Stimulated activated CD8-positive, alpha-beta memory T cell treated with anti-CD3 and anti-CD28 coated beads, Interleukin-4, amount 100 ng/mL, for 24 hours (primary cell): Measurements from ENCODE around the gene TP53BP1.
A peak's percentile ranks its signal among the peaks of the same experiment; 100 is the strongest.
"Not testable (repeated sequence)": the region's sequence is repeated elsewhere in the genome, so short reads cannot be mapped to it uniquely, and the experiment has no call there.

Source experiments
- DNase-seq: peaks from one replicate; pipeline ENCODE4 v3.0.0-alpha.2; 2020; ENCODE audit warnings: low read depth

The TP53BP1 gene

DNA sequence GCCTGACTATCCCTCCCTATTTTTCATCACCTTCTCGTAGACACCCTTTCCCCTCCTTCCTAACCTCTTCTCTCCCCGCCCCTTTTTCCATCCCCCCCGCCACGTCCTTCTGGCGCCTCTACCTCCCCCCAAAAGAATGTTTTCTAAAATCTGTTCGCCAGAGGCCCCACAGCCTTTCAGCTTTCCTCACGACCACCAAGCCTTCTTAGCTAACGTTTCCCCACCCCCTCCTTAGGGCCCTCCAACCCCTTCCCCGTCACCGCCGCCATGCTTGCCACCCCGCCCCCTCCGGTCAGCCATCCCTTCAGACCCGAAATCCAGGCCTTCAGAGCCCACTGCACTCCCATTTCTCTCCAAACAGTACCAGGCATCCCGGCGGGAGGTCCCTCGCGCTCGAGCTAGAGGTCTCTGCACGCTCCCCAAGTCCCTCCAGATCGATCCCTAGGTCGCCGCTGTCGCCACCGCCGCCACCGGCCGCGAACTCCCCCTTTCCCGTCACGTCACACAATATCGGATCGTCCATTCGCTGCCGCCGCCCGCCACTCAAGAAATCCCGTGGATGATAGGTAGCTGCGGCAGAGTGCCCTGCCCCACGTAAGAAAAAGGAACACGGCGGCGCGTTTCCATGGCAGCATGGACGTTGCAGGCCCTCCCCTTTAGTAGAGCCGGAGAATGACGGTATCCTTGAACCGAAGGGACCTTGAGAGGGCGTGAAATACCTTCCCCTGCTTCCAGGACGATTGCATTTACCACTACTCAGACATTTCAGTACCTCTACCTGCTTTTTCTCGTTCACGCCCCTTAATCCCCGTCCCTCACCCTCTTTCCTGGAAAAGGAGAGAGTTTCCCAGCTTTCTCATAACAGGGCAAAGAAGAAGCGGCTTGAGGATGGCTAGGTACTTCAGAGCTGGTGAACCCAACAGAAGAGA, at the start of gene TP53BP1:
Gene TP53BP1, minus strand, starts transcription at position 484 of the 929 bp plus-strand sequence. Its CDS starts 113 bp downstream, at position 371.
- peak; percentile 91 for DNase-seq

- DNase-seq: no peak
Measured at GRCh38 chr15:43541785-43542184, 48.8 kb upstream of the TP53BP1 start.

- no peak for DNase-seq
Measured at GRCh38 chr15:43538091-43538490, 45.1 kb upstream of the TP53BP1 start.

- DNase-seq: no peak
Measured at GRCh38 chr15:43534897-43535296, 41.9 kb upstream of the TP53BP1 start.

GRCh38 chr15:43532826-43533225, 39.9 kb upstream of the TP53BP1 start:
- DNase-seq: not testable (repeated sequence)

DNA sequence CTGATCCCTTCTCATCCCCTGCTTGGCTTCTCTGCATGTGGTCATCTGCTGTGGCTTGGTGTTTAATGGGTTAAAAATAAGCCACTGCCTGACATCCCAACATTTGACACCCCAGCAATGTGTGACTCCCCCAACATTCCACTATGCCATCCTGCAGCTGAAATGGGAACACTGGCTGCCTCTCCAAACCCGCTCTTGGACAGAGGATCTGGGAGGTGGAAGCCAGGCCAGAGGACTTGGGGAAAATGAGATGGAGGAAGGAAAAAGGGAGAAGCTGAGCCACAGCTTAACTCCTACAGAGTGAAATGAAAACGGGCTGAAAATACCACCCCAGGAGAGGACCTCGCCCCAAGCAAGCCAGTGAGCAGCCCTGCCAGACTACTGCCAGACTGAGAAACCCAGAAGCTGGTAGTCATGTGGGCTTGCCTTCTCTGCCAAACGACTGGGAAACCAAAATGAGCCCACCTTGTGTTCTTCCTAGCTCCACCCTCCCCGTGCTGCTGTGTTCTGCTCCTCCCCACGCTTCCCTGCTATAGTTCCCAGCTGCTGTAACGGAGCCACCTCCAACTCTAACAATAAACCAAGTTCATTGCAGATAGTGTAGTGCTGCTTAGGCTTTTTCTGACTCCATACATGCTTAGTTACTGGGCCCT, 38.2 kb upstream of the TP53BP1 start:
- DNase-seq: no peak

- DNase-seq: no peak
Measured at GRCh38 chr15:43529587-43530345, 36.8 kb upstream of the TP53BP1 start.

GRCh38 chr15:43529141-43529540, 36.2 kb upstream of the TP53BP1 start:
- no peak for DNase-seq

DNA sequence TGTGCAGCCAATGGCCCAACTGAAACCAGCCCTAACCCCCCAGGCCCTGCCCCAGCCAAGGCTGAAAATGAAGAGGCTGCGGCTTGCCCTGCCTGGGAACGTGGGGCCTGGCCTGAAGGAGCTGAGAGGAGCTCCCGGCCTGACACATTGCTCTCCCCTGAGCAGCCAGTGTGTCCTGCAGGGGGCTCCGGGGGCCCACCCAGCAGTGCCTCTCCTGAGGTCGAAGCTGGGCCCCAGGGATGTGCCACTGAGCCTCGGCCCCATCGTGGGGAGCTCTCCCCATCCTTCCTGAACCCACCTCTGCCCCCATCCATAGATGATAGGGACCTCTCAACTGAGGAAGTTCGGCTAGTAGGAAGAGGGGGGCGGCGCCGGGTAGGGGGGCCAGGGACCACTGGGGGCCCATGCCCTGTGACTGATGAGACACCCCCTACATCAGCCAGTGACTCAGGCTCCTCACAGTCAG, 35.6 kb upstream of the TP53BP1 start:
- no peak for DNase-seq

- DNase-seq: no peak
Measured at GRCh38 chr15:43527802-43528541, 35.0 kb upstream of the TP53BP1 start.

DNA sequence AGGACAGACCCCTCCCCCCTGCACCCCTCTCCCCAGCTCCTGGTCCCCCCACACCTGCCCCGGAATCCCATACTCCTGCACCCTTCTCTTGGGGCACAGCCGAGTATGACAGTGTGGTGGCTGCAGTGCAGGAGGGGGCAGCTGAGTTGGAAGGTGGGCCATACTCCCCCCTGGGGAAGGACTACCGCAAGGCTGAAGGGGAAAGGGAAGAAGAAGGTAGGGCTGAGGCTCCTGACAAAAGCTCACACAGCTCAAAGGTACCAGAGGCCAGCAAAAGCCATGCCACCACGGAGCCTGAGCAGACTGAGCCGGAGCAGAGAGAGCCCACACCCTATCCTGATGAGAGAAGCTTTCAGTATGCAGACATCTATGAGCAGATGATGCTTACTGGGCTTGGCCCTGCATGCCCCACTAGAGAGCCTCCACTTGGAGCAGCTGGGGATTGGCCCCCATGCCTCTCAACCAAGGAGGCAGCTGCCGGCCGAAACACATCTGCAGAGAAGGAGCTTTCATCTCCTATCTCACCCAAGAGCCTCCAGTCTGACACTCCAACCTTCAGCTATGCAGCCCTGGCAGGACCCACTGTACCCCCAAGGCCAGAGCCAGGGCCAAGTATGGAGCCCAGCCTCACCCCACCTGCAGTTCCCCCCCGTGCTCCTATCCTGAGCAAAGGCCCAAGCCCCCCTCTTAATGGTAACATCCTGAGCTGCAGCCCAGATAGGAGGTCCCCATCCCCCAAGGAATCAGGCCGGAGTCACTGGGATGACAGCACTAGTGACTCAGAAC, 34.3 kb upstream of the TP53BP1 start:
- DNase-seq: no peak

GRCh38 chr15:43526261-43526930, 33.4 kb upstream of the TP53BP1 start:
- DNase-seq: no peak

DNA sequence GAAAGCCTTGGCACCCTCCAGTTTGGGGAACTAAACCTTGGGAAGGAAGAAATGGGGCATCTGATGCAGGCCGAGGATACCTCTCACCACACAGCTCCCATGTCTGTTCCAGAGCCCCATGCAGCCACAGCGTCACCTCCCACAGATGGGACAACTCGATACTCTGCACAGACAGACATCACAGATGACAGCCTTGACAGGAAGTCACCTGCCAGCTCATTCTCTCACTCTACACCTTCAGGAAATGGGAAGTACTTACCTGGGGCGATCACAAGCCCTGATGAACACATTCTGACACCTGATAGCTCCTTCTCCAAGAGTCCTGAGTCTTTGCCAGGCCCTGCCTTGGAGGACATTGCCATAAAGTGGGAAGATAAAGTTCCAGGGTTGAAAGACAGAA, 32.2 kb upstream of the TP53BP1 start:
- no peak for DNase-seq

DNA sequence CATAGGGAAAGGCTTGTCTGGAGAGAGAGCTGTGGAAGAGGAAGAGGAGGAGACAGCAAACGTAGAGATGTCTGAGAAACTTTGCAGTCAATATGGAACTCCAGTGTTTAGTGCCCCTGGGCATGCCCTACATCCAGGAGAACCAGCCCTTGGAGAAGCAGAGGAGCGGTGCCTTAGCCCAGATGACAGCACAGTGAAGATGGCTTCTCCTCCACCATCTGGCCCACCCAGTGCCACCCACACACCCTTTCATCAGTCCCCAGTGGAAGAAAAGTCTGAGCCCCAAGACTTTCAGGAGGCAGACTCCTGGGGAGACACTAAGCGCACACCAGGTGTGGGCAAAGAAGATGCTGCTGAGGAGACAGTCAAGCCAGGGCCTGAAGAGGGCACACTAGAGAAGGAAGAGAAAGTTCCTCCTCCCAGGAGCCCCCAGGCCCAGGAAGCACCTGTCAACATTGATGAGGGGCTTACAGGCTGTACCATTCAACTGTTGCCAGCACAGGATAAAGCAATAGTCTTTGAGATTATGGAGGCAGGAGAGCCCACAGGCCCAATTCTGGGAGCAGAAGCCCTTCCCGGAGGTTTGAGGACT, 31.4 kb upstream of the TP53BP1 start:
- no peak for DNase-seq

GRCh38 chr15:43523646-43524045, 30.7 kb upstream of the TP53BP1 start:
- DNase-seq: no peak

- no peak for DNase-seq
Measured at GRCh38 chr15:43522247-43522646, 29.3 kb upstream of the TP53BP1 start.

DNA sequence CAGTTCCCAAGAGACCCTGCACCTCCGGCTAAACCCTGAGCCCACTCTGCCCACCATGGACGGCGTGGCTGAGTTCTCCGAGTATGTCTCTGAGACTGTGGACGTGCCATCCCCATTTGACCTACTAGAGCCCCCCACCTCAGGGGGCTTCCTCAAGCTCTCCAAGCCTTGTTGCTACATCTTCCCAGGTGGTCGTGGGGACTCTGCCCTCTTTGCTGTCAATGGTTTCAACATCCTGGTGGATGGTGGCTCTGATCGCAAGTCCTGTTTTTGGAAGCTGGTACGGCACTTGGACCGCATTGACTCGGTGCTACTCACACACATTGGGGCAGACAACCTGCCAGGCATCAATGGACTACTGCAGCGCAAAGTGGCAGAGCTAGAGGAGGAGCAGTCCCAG, 28.5 kb upstream of the TP53BP1 start:
- DNase-seq: no peak

DNA sequence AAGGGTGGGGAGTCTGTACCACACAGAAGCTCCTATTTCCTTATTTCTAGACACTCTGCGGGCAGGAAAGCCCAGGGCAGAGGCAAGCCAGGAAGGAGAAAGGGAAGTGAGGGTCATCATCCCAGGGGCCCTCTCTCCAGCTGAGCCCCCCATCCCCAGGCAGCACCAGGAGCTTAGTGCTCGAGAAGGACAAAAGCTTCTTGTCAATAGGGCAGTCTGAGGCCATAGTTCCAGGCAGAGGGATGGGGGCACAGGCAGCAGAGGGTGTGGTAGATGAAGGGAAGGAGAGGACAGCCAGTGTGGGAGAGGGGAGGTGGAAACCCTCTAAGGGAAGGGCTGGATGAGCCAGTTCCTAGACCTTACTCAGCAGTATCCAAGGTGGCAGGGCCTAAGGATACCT, 27.2 kb upstream of the TP53BP1 start:
- no peak for DNase-seq

- DNase-seq: no peak
Measured at GRCh38 chr15:43519196-43519595, 26.2 kb upstream of the TP53BP1 start.

DNA sequence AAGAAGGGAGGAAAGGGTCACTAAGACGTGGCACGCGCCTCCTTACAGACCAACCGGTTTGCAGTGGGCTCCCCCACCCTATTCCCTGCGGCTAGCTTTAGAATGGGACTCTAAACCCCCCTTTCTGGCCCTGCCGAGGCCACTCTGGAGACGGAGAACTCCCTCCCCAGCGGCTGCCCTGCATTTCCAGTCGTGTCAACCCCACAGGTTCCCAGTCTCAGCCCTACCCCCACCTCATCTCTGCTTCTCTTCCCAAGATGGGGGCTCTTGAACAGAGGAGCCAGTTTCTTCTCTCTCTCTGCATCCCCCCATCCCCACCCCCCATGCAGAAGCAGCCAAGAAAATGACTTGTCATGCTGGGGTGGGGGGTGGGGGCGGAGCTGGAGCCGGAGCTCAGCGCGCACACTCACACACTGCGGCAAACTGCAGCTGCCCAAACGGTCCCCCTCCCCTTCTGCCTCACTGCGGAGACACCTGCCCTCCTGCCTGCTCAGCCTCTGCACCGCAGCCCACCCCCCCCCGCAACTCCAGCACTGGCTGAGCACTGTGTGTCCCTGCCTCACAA, 25.3 kb upstream of the TP53BP1 start:
- DNase-seq: no peak
